Hepatocyte (in vitro differentiated cells): ENCODE data around the gene SLC17A5.

Experiments
- EZH2 ChIP-seq: fragments of 200-600 bp; sonication (generic); IDR thresholded peaks from 2 replicates; pipeline ENCODE4 v1.6.1; 2016; ENCODE audit warnings: antibody characterized with exemption, mild to moderate bottlenecking, borderline replicate concordance
- EZH2phosphoT487 ChIP-seq: fragments of 200-600 bp; sonication (generic); IDR thresholded peaks from one replicate; pipeline ENCODE4 v1.6.1; 2018; ENCODE audit warnings: antibody characterized with exemption, mild to moderate bottlenecking, low read depth, moderate library complexity; ENCODE audit not compliant: unreplicated experiment, severe bottlenecking
- TF ChIP-seq, protein P1 (sequence below): fragments of 200-600 bp; sonication (generic); IDR thresholded peaks from 2 replicates; pipeline ENCODE4 v1.5.1; 2016; ENCODE audit warnings: antibody characterized with exemption, mild to moderate bottlenecking; ENCODE audit not compliant: poor library complexity

DNA sequence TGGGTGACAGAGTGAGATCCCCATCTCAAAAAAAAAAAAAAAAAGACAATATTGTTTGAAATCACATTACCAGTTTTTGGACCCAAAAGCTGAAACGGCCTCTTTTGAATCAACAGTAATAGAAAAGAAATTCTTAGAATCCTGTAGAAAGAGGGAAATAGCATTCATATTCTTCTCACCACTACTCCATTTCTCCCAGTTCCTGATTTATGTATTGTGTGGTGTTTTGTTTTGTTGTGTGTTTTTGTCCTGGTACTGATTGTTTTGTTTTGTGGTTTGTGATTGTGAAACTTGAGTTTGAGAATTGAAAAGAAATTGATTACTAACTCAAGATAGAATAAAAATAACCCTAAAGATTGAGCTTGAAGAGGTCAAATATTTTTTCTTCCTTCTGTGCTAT, 106.8 kb downstream of the SLC17A5 start:
- TF ChIP-seq, protein P1, sequence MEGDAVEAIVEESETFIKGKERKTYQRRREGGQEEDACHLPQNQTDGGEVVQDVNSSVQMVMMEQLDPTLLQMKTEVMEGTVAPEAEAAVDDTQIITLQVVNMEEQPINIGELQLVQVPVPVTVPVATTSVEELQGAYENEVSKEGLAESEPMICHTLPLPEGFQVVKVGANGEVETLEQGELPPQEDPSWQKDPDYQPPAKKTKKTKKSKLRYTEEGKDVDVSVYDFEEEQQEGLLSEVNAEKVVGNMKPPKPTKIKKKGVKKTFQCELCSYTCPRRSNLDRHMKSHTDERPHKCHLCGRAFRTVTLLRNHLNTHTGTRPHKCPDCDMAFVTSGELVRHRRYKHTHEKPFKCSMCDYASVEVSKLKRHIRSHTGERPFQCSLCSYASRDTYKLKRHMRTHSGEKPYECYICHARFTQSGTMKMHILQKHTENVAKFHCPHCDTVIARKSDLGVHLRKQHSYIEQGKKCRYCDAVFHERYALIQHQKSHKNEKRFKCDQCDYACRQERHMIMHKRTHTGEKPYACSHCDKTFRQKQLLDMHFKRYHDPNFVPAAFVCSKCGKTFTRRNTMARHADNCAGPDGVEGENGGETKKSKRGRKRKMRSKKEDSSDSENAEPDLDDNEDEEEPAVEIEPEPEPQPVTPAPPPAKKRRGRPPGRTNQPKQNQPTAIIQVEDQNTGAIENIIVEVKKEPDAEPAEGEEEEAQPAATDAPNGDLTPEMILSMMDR = no peak
- TF ChIP-seq EZH2 (no peak), EZH2phosphoT487 (no peak)
